Stimulated activated CD4-positive, alpha-beta T cell treated with anti-CD3 and anti-CD28 coated beads, Interleukin-4, amount 100 ng/mL, for 4 hours (primary cell): Measurements from ENCODE around the gene ZBTB44.
"Not testable (repeated sequence)": the region's sequence is repeated elsewhere in the genome, so short reads cannot be mapped to it uniquely, and the experiment has no call there.

Experiments
- DNase-seq, 2 experiments: peaks; one replicate each; pipeline ENCODE4 v3.0.0-alpha.2; 2020

The ZBTB44 gene

GRCh38 chr11:130312046-130312445 is 2.7 kb downstream of the ZBTB44 start:
- no peak for DNase-seq

DNA sequence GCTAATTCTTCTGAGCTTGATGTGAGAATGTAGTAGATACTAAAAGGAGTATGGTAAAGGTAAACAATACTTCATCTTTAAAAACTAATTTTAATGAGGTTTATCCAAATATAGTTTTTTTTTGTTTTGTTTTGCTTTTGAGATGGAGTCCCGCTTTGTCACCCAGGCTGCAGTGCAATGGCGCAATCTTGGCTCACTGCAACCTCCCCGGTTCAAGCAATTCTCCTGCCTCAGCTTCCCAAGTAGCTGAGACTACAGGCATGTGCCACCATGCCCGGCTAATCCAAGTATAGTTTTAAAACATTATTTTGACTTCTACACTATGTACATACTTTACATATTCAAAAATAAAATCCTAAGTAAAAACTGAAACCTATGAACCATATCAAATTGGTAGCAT is 4.1 kb downstream of the ZBTB44 start:
- no peak for DNase-seq

- DNase-seq = no peak
Measured at GRCh38 chr11:130308886-130309285, 5.8 kb downstream of the ZBTB44 start.

DNA sequence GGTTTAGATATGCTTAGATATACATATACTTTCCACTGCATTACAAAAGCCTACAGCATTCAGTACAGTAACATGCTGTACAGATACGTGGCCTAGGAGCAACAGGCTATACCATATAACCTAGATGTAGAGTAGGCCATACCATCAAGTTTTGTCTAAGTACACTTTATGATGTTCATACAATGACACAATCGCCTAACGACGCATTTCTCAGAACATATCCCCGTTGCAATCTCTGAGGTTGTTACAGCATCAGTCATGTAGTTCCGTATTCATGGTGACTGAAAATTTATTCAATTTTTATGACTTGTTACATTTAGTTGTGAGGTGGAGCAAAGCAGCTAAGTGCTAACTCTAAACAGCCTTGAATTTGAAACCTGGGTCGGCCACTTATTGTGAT is 6.7 kb downstream of the ZBTB44 start:
- no peak for DNase-seq

DNA sequence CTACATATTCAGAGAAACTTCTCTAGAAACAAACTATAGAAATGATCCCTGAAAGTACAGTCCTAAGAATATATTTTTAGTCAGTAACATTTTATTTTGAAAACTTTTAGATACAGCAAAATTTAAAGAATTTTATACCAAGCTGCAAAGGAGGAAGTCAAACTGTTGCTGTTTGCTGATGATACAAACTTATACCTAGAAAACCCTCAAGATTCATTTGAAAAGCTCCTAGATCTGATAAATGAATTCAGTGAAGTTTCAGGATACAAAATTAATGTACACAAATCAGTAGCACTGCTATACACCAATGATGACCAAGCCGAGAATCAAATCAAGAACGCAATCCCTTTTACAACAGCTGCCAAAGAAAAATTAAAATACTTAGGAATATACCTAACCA is 10.1 kb downstream of the ZBTB44 start:
- DNase-seq = no peak

- DNase-seq = no peak
Measured at GRCh38 chr11:130301002-130301401, 13.7 kb downstream of the ZBTB44 start.

DNA sequence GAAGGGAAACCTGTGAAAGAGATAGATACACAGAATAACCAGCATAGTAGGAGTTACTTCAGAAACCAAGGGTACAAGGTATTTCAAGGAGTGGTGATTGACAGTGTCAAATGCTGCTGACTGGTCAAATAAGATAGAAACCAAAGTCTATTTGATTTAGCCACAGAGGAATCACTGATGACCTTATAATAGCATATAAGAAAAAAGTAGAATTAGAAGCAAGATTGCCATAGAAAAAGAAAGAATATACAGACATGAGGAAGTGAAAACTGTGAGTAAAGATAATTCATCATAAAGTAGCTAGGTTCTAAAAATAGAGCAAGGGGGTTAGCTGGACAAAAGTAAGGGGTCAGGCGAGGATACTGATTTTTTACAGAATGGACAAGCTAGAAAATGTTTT is 14.2 kb downstream of the ZBTB44 start:
- DNase-seq = no peak

DNA sequence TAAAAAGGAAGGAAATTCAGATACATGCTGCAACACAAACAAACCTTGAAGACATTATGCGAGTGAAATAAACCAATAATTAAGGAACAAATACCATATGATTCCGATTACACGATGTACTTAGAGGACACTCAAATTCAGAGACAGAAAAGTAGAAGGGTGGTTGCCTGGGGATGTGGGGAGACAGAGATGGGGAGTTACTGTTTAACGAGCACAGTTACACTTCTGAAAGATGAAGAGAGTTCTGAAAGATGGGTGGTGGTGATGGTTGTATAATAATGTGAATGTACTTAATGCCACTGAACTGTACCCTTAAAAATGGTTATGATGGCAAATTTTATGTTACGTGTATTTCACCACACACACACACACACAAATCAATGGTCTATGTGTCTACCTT is 14.7 kb downstream of the ZBTB44 start:
- no peak for DNase-seq

- DNase-seq = no peak
Measured at GRCh38 chr11:130295657-130296056, 19.1 kb downstream of the ZBTB44 start.

GRCh38 chr11:130282111-130282510 is 32.6 kb downstream of the ZBTB44 start:
- DNase-seq = no peak

DNA sequence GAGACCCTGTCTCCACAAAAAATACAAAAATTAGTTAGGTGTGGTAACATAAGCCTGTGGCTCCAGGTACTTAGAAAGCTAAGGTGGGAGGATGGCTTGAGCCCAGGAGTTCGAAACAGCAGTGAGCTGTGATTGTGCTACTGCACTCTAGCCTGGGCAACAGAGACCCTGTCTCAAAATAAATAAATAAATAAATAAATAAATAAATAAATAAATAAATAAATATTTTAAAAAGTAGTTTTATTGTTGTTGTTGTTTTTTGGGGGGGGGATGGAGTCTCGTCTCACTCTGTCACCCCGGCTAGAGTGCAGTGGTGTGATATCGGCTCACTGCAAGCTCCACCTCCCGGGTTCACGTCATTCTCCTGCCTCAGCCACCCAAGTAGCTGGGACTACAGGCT is 33.4 kb downstream of the ZBTB44 start:
- DNase-seq = not testable (repeated sequence)

- DNase-seq = no peak
Measured at GRCh38 chr11:130279989-130280388, 34.7 kb downstream of the ZBTB44 start.

- DNase-seq = no peak
Measured at GRCh38 chr11:130278745-130279144, 36.0 kb downstream of the ZBTB44 start.

GRCh38 chr11:130278151-130278550 is 36.6 kb downstream of the ZBTB44 start:
- DNase-seq = no peak

- no peak for DNase-seq
Measured at GRCh38 chr11:130272336-130272735, 42.4 kb downstream of the ZBTB44 start.

GRCh38 chr11:130269326-130269943 is 45.3 kb downstream of the ZBTB44 start:
- no peak for DNase-seq

DNA sequence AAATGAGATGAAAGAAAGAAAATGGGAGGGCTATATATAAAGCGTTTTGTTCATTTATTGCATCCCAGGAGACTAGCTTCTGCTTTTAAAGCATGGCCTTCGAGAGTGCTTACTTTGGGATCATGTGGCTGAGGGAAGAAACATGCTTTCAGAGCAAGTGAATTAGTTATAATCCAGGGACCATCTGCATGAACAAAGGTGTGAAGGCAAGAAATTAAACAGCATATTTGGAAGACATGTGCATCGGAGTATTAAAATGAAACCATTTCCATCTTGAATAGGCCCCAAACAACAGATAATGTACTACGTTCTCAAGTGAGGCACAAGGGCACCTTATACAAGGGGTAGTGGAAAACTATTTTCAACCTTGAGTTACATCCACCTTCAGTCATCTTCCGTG is 51.4 kb downstream of the ZBTB44 start:
- no peak for DNase-seq

GRCh38 chr11:130262424-130262823 is 52.3 kb downstream of the ZBTB44 start:
- no peak for DNase-seq

DNA sequence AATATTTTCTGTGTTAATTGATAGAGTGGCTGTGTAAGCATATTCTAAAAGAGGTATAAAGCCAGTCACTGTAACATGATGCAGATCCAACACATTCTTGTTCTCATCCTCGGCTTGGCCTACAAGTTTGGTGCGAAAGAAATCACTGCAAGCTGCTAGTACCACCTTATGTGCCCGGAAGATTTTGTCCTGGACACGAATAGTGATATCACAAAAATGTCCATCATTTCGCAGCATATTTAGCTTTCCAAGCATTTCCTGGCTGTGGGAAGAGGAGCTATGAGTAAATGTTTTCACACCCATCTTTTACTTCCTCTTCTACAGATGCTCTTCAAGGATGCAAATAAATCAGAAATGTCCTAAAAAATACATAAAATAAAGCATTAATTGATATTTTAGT is 53.1 kb downstream of the ZBTB44 start:
- no peak for DNase-seq

- DNase-seq = no peak
Measured at GRCh38 chr11:130260742-130261141, 54.0 kb downstream of the ZBTB44 start.

GRCh38 chr11:130260080-130260627 is 54.6 kb downstream of the ZBTB44 start:
- no peak for DNase-seq

DNA sequence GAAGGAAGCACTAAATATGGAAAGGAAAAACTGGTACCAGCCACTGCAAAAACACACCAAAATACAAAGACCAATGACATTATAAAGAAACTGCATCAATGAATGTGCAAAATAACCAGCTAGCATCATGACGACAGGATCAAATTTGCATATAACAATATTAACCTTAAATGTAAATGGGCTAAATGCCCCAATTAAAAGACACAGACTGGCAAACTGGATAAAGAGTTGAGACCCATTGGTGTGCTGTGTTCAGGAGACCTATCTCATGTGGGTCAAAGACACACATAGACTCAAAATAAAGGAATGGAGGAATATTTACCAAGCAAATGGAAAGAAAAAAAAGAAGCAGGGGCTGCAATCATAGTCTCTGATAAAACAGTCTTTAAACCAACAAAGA is 63.0 kb downstream of the ZBTB44 start:
- DNase-seq = not testable (repeated sequence)

DNA sequence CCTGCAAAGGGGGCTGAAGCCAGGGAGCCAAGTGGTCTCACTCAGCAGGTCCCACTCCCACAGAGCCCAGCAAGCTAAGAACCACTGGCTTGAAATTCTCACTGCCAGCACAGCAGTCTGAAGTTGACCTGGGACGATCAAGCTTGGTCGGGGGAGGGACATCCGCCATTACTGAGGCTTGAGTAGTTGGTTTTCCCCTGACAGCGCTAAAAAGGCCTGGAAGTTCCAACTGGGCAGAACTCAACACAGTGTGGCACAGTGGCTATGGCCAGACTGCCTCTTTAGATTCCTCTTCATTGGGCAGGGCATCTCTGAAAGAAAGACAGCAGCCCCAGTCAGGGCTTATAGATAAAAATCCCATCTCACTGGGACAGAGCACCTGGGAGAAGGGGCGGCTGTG is 64.8 kb downstream of the ZBTB44 start:
- DNase-seq = not testable (repeated sequence)

DNA sequence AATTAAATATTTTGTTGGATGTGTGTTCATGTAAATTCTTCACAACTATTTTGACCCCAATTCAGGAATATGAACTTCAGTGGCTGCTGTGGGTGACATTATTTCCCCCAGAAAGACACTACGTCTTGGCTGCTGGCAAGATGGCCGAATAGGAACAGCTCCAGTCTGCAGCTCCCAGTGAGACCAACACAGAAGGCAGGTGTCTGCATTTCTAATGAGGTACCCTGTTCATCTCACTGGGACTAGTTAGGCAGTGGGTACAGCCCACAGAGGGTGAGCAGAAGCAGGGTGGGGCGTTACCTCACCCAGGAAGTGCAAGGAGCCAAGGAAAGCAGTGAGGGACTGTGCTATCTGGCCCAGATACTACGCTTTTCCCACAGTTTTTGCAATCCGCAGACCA is 65.3 kb downstream of the ZBTB44 start:
- DNase-seq = no peak

DNA sequence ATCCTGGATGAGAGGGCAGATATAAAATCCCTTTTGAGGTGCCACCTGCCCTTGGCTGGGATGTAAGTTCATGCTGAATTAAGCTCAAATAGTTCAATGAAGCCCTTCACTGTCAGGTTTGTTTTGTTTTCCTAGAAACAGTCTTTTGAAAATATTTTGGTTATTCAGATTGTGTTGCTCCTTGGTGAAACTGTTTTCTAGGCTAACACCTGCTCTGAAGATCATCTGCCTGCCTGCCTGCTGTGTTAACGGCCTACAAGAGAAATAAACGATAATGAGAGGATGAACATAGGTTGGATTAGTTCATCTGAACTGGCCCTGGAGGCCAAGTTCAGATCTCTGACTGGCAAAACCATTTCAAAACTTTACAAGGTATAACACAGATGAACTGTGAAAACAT is 67.4 kb downstream of the ZBTB44 start:
- DNase-seq = no peak
